ENCODE results near the gene SAFB.

SAFB gene

DNA sequence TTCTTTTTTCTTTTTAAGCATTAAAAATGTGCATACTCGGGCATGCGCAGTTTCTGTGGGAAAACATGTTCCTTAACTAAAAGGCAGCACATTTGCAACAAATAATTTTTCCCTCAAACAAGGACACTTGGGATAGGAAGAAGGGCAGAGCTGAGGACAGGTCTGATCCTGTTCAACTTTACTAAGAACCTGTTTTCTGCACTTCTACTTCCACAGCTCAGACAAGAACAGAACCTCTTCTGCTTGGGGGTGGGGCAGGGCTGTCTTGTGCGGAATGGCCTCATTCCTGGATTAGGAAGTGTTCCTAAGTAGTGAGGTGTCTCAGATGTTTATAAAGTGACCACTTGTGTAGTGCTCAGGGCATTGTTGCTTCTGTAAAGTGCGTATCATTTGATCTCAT lies 18.3 kb downstream of the SAFB start:
- H3K27me3 ChIP-seq = no peaks in the 10 kb centered on the region
- no peak overlapping the region for H3K27ac ChIP-seq
- no peak for TF ChIP-seq Cebpa-rat (IDR thresholded peaks at IDR 0.05)
- no peak overlapping the region for H3K4me3 ChIP-seq
- H3K4me2 ChIP-seq = no peak overlapping the region
- H3K36me3 ChIP-seq = peaks cover 100% of the 10 kb centered on the region
- H3K9ac ChIP-seq = no peak overlapping the region
- peaks cover 100% of the 10 kb centered on the region for H4K20me1 ChIP-seq
- no peaks in the 10 kb centered on the region for H3K4me1 ChIP-seq
- no peaks in the 10 kb centered on the region for H3K9me3 ChIP-seq

DNA sequence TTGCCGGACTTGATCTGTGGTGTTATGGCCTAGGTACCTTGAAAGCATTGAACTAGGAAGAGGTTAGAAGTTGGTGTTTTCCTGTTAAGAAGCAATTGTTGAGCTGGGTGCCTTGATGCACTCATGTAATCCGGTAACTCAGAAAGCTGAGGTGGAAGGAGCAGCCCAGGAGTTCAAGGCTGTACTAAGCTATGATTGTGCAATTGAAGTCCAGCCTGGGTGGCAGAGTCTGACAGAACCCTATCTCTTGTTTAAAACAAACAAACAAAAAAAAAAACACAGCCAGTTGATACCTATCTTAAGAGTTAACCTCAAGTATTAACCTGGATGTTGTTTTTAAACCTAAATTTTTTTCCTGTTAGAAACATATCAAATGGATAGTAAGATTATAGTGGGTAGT lies 19.3 kb downstream of the SAFB start:
- Histone ChIP-seq H3K27ac (no peak overlapping the region), H3K9ac (no peak overlapping the region), H3K27me3 (no peaks in the 10 kb centered on the region), H3K4me1 (no peaks in the 10 kb centered on the region), H4K20me1 (peaks cover 100% of the 10 kb centered on the region), H3K4me2 (no peak overlapping the region), H3K4me3 (no peak overlapping the region), H3K36me3 (peaks cover 100% of the 10 kb centered on the region), H3K9me3 (no peaks in the 10 kb centered on the region)
- TF ChIP-seq Cebpa-rat (IDR thresholded peaks at IDR 0.05) = no peak

DNA sequence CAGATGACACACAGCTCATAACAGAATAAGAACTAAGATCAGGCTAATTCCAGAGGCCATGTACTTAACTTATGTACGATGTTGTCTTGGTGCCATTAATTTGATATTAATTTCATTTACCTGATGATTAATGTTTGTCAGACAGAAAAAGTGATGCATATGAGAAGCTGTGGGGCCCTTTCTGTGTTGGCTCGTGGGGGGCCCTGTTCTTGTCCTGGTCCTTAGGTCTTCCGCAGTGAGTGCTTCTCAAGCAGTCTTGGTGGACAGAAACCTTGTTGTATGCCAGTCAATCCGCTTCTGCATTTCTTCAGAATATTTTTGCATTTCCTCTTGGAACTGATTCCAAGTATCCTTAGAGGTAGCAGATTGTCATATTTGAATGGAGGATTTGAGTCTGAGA lies 20.2 kb downstream of the SAFB start:
- no peak for TF ChIP-seq Cebpa-rat (IDR thresholded peaks at IDR 0.05)
- Histone ChIP-seq H3K4me3 (no peak overlapping the region), H4K20me1 (peaks cover 100% of the 10 kb centered on the region), H3K9me3 (no peaks in the 10 kb centered on the region), H3K9ac (no peak overlapping the region), H3K27me3 (no peaks in the 10 kb centered on the region), H3K4me2 (no peak overlapping the region), H3K36me3 (peaks cover 100% of the 10 kb centered on the region), H3K27ac (no peak overlapping the region), H3K4me1 (no peaks in the 10 kb centered on the region)

DNA sequence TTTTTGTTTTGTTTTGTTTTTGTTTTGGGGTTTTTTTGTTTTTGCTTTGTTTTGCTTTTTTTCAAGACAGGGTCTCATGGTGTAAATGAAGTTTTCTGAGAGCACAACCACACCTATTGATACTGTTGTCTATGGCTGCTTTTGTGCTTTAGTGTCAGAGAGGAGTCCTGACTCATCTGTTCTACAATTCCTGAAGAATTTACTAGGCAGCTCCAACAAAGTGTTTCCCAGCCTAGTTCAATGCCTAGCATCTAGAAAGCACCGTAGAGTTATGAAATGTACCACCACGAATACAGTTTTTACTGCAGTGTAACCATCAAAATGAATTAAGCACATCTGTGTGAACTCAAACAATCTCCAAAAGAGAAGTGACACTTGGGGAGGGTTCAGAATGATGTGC lies 21.2 kb downstream of the SAFB start:
- no peaks in the 10 kb centered on the region for H3K4me1 ChIP-seq
- no peak overlapping the region for H3K4me2 ChIP-seq
- H4K20me1 ChIP-seq = peaks cover 95% of the 10 kb centered on the region
- no peaks in the 10 kb centered on the region for H3K9me3 ChIP-seq
- H3K36me3 ChIP-seq = peaks cover 97% of the 10 kb centered on the region
- H3K9ac ChIP-seq = no peak overlapping the region
- no peak for TF ChIP-seq Cebpa-rat (IDR thresholded peaks at IDR 0.05)
- H3K4me3 ChIP-seq = no peak overlapping the region
- H3K27me3 ChIP-seq = no peaks in the 10 kb centered on the region
- H3K27ac ChIP-seq = no peak overlapping the region

DNA sequence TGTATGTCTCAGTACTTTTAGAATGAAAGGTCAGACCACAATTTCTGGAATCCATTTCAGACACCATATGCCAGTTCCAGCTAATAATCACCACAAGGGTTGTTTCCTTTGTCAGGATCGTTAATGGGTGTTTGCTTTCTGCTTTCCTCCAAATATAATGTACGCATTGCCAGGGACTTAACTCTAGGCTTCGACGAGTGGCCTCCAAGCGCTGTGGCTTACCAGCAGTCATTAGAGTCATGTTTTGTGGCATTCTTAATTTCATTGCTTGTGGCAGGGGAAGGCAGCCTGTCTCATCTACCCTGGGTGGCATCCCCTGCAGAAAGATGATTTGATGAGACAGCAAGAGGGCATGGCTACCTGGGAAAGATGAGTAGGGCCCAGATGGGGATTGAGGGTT lies 22.5 kb downstream of the SAFB start:
- H3K4me2 ChIP-seq = no peak overlapping the region
- H3K4me1 ChIP-seq = no peaks in the 10 kb centered on the region
- no peaks in the 10 kb centered on the region for H3K27me3 ChIP-seq
- no peaks in the 10 kb centered on the region for H3K9me3 ChIP-seq
- no peak overlapping the region for H3K4me3 ChIP-seq
- peaks cover 90% of the 10 kb centered on the region for H4K20me1 ChIP-seq
- no peak for TF ChIP-seq Cebpa-rat (IDR thresholded peaks at IDR 0.05)
- peaks cover 93% of the 10 kb centered on the region for H3K36me3 ChIP-seq
- no peak overlapping the region for H3K9ac ChIP-seq
- no peak overlapping the region for H3K27ac ChIP-seq

DNA sequence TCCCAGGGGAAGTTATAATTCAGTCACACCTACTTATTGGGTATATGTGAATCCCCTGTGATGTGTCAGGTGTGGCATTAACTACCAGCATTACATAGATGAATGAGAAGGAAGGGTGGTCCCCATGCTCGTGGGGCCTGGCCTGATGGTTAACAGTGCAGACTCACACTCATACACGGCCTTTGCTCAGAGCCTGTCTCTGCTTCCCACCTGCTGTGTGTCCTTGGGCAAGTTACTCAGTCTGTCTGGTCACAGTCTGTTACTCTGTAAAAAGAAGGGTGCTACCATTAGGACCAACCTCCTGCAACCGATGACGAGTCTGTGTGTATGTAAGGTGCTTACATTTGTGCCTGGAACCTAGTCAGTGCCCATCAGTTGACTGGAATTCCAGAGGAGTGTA lies 23.8 kb downstream of the SAFB start:
- H3K27me3 ChIP-seq = no peaks in the 10 kb centered on the region
- H3K4me1 ChIP-seq = no peaks in the 10 kb centered on the region
- no peak overlapping the region for H3K9ac ChIP-seq
- peaks cover 90% of the 10 kb centered on the region for H4K20me1 ChIP-seq
- H3K4me3 ChIP-seq = no peak overlapping the region
- H3K9me3 ChIP-seq = no peaks in the 10 kb centered on the region
- H3K36me3 ChIP-seq = peaks cover 93% of the 10 kb centered on the region
- TF ChIP-seq Cebpa-rat (IDR thresholded peaks at IDR 0.05) = no peak
- H3K27ac ChIP-seq = no peak overlapping the region
- no peak overlapping the region for H3K4me2 ChIP-seq

DNA sequence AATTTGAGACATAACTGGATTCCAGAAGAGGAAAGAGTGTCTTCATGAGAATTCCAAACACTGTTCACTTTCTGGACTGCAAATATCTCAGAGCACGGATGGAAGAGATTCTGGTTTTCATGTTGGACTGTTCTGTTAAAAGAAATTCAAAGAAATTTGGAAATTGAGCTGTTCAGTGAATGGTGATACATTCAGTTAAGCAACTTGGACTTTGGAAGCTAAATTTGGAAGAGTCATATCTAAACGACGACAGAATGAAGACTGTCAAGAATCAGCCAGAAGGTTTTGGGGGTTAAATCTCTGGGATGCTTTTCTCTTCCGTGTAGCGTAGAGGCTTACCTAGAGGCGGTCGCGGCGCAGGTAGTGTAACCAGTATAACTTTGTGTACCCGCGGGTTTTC lies 25.6 kb downstream of the SAFB start:
- no peak overlapping the region for H3K4me2 ChIP-seq
- no peaks in the 10 kb centered on the region for H3K9me3 ChIP-seq
- no peak overlapping the region for H3K9ac ChIP-seq
- H3K4me3 ChIP-seq = no peak overlapping the region
- no peaks in the 10 kb centered on the region for H3K27me3 ChIP-seq
- no peak overlapping the region for H3K27ac ChIP-seq
- peaks cover 93% of the 10 kb centered on the region for H3K36me3 ChIP-seq
- no peak for TF ChIP-seq Cebpa-rat (IDR thresholded peaks at IDR 0.05)
- H4K20me1 ChIP-seq = peaks cover 90% of the 10 kb centered on the region
- no peaks in the 10 kb centered on the region for H3K4me1 ChIP-seq

DNA sequence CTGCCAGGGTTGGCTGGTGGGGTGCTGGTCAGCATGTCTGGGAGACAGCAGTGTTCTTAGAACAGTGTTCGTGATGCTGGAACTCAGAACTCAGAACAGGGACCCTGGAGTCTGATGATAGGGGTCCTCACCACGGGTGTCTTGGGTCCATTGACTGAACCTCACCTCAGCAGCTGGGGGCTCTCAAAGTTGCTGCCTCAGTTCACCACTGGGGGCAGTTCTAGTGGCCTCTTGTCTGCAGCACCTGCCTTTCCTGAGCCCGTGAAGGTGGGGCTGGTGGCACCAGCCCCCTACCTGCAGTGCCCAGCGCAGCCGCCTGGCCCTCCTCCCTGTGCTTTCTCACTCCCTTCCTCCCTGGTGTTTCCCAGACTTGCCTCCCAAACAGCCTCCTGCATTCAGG lies 28.5 kb downstream of the SAFB start:
- Histone ChIP-seq H3K27ac (no peak overlapping the region), H3K4me3 (no peak overlapping the region), H3K4me2 (no peak overlapping the region), H3K36me3 (peaks cover 93% of the 10 kb centered on the region), H3K9ac (no peak overlapping the region), H3K9me3 (no peaks in the 10 kb centered on the region), H3K4me1 (no peaks in the 10 kb centered on the region), H4K20me1 (peaks cover 90% of the 10 kb centered on the region), H3K27me3 (no peaks in the 10 kb centered on the region)
- no peak for TF ChIP-seq Cebpa-rat (IDR thresholded peaks at IDR 0.05)

DNA sequence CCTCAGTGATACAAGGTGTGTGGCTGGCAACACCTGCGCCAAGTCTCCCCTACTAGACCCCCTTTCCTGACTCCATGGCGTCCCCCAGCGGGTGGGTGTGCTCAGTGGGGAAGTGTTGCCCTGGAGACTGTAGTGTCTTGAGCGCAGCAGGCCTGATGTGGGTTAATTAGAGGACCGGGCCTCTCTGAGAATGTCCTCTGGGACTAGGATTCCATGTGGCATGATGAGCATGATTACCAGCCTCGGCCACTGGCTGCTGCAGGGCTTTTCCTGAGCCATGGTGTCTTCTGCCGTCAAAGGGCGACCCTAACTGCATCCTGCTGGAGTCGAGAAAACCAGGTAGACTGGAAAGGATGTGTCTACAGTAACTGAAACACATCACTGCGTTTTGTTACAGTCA lies 29.4 kb downstream of the SAFB start:
- Histone ChIP-seq H3K9ac (no peak overlapping the region), H3K4me2 (no peak overlapping the region), H4K20me1 (peaks cover 90% of the 10 kb centered on the region), H3K9me3 (no peaks in the 10 kb centered on the region), H3K27me3 (no peaks in the 10 kb centered on the region), H3K27ac (no peak overlapping the region), H3K36me3 (peaks cover 93% of the 10 kb centered on the region), H3K4me3 (no peak overlapping the region), H3K4me1 (no peaks in the 10 kb centered on the region)
- no peak for TF ChIP-seq Cebpa-rat (IDR thresholded peaks at IDR 0.05)

DNA sequence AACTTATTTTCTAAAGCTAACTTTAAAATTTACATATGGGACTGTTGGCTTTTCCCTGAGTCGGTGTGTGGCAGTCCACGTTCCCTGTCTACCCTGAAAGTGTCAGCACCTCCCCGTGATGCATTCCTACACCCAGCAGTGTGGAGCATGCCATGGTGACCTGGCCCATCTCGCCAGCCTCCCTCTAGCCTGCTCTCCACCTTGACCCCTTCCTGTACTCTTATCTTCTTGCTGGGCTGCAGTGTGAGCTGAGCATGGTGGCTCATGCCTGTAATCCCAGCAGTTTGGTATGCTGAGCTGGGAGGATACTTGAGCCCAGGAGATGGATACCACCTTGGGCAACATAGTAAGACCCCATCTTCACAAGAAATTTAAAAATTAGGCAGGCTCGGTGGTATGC lies 32.0 kb downstream of the SAFB start:
- H3K4me3 ChIP-seq = no peak overlapping the region
- H3K9me3 ChIP-seq = no peaks in the 10 kb centered on the region
- peaks cover 92% of the 10 kb centered on the region for H4K20me1 ChIP-seq
- no peak overlapping the region for H3K9ac ChIP-seq
- no peak overlapping the region for H3K4me2 ChIP-seq
- H3K4me1 ChIP-seq = no peaks in the 10 kb centered on the region
- TF ChIP-seq Cebpa-rat (IDR thresholded peaks at IDR 0.05) = no peak
- no peak overlapping the region for H3K27ac ChIP-seq
- no peaks in the 10 kb centered on the region for H3K27me3 ChIP-seq
- H3K36me3 ChIP-seq = peaks cover 99% of the 10 kb centered on the region

DNA sequence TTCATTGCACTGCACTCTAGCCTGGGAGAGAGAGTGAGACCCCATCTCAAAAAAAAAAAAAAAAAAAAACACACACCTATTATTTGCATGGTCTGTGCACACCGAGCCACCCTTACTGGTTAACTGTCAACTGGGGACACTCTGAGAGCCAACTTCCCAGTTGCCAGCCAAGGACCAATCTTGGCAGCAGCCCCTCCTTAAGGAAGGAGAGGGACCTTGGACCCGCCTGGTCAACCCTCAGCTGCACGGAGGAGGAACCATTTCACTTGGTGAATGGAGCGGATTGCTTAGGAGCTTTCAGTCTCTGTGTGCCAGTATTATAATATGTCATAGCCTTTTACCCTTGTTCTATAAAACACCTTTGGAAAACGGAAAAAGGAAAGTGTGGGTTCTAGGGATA lies 32.5 kb downstream of the SAFB start:
- no peak for TF ChIP-seq Cebpa-rat (IDR thresholded peaks at IDR 0.05)
- H3K36me3 ChIP-seq = peaks cover 99% of the 10 kb centered on the region
- no peak overlapping the region for H3K9ac ChIP-seq
- H3K27ac ChIP-seq = no peak overlapping the region
- no peak overlapping the region for H3K4me2 ChIP-seq
- H3K9me3 ChIP-seq = no peaks in the 10 kb centered on the region
- no peaks in the 10 kb centered on the region for H3K27me3 ChIP-seq
- H3K4me1 ChIP-seq = no peaks in the 10 kb centered on the region
- no peak overlapping the region for H3K4me3 ChIP-seq
- peaks cover 92% of the 10 kb centered on the region for H4K20me1 ChIP-seq

Measured in BLaER1 (cell line).